ENCODE measurements around the gene MESD.

The MESD gene

DNA sequence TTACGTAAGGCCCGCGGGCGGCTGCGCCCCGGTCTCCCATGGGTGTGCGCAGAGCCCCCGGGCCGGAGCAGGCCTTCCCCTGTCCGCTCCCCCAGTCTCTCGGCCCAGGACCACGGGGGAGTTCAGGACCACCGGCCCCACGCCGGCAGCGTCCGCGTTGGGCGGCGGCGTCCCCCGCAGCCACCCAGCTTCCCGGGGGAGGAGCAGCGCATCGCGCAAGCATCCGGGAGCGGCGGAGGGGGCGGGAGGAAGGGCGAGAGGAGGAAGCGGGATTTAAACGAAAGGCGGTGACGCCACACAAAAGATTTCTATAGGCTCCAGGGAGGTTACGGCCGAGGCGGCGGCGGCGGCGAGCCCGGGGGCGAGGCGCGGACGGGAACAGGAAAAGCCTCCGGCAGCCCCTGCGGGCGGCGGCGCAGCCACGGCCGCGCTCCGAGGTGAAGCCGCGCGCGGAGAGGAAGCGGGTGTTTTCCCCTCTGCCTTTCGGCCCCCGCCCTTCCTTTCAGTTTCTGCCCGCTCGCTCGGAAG lies 11.1 kb upstream of the MESD start, which contains the start of gene TLNRD1:
TLNRD1 (plus strand) TSS at position 300 of the 528 bp plus-strand sequence. CDS start 1,349 bp downstream, outside the sequence.
- peak within 1 kb of the TSS; percentile 80 for H3K4me3 ChIP-seq (ENCODE audit: low read length)
- DNase-seq (ENCODE audit: low read depth): peak; percentile 94
- TF ChIP-seq, protein P1, sequence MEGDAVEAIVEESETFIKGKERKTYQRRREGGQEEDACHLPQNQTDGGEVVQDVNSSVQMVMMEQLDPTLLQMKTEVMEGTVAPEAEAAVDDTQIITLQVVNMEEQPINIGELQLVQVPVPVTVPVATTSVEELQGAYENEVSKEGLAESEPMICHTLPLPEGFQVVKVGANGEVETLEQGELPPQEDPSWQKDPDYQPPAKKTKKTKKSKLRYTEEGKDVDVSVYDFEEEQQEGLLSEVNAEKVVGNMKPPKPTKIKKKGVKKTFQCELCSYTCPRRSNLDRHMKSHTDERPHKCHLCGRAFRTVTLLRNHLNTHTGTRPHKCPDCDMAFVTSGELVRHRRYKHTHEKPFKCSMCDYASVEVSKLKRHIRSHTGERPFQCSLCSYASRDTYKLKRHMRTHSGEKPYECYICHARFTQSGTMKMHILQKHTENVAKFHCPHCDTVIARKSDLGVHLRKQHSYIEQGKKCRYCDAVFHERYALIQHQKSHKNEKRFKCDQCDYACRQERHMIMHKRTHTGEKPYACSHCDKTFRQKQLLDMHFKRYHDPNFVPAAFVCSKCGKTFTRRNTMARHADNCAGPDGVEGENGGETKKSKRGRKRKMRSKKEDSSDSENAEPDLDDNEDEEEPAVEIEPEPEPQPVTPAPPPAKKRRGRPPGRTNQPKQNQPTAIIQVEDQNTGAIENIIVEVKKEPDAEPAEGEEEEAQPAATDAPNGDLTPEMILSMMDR (IDR thresholded peaks at IDR 0.05; ENCODE audit: insufficient read depth, low read depth, low read length, missing control alignments): no peak

DNA sequence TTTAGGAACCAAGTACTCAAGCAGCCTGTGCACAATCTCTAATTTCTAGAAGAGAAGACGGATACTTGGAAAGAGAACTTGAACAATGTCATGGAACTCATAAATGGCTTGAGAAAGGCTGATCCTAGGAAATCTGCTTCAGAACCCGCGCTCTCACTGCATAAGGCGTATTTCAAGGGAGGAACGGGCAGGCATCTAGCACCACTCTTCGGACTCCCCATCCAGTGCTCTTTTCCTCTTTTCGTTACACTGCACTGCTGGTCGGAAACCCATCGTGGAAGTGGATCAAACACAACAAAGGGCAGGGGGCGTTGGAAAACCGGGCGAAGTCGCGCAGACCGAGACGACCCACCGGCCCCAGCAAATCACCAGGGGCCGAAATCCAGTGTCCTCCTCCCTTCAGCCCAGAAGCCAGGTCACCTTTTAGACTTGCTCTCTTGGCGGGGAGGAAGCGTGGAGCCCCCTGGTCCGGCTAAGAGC lies 10.6 kb upstream of the MESD start:
- TF ChIP-seq, protein P1 (IDR thresholded peaks at IDR 0.05; ENCODE audit: insufficient read depth, low read depth, low read length, missing control alignments): no peak
- peak; percentile 32 for DNase-seq (ENCODE audit: low read depth)
- peak overlapping the region; percentile 80 for H3K4me3 ChIP-seq (ENCODE audit: low read length)

DNA sequence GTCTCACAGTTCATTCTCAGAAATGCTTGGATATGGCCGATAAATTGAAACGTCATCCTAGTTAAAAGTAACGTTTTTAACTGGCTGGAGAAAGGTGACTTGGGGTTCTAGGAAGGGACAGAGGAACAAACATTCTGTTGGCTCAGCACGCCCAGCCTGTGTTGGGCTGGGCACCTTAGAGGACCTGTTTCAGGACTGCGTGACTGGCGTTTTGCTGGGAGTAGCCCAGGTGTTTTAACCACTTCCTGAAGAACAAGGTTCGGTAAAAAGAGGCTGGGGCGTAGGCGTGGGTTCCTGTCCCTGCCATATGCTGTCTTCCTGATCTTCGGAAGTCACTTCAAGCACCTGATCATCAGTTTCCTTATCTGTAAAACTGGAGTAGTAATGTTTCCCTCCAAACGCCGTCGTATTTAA lies 10.0 kb upstream of the MESD start:
- TF ChIP-seq, protein P1 (IDR thresholded peaks at IDR 0.05; ENCODE audit: insufficient read depth, low read depth, low read length, missing control alignments): no peak
- peak; percentile 64 for DNase-seq (ENCODE audit: low read depth)
- peak overlapping the region; percentile 80 for H3K4me3 ChIP-seq (ENCODE audit: low read length)

GRCh38 chr15:80998251-80998650 lies 8.6 kb upstream of the MESD start:
- no peak overlapping the region for H3K4me3 ChIP-seq (ENCODE audit: low read length)
- DNase-seq (ENCODE audit: low read depth): no peak
- TF ChIP-seq, protein P1 (IDR thresholded peaks at IDR 0.05; ENCODE audit: insufficient read depth, low read depth, low read length, missing control alignments): no peak

- no peak for DNase-seq (ENCODE audit: low read depth)
- H3K4me3 ChIP-seq (ENCODE audit: low read length): no peak overlapping the region
- TF ChIP-seq, protein P1 (IDR thresholded peaks at IDR 0.05; ENCODE audit: insufficient read depth, low read depth, low read length, missing control alignments): no peak
Measured at GRCh38 chr15:80997692-80998091, 8.1 kb upstream of the MESD start.

DNA sequence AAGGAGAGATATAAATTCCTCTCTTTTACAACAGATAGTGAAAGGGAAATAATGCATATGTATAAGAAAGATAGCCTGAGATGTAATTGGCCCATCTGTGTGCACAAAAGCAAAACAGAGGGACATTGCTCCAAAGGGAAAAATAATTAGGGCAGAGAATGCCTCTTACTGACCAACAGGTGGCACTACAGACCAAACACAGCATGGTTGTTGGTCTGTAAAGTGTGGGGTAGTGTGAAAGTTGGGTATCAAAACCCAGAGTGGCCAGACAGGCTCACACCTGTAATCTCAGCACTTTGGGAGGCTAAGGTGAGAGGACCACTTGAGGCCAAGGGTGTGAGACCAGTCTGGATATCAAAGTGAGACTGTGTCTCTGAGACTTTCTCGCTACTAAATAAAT lies 6.6 kb upstream of the MESD start:
- TF ChIP-seq, protein P1 (IDR thresholded peaks at IDR 0.05; ENCODE audit: insufficient read depth, low read depth, low read length, missing control alignments): peak; percentile 46
- DNase-seq (ENCODE audit: low read depth): peak; percentile 35
- H3K4me3 ChIP-seq (ENCODE audit: low read length): no peak overlapping the region

DNA sequence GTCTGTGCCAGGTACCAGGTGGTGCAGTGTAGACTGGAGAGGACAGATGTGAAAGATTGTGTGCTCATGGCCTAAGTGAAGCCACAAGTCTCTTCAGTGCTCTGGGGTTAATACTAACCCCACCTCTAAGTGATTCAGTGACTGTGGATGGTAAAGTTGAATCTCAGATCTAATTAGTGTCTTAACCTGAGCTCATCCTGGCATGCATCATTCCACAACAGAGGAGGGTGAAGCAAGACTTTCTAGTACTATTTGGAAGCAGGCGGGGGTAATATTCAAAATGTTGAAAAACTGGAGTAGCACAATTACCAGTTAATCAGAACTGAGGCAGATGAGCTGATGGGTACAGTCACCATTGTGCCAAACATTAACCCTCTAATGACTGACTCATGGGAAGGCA lies 2.8 kb upstream of the MESD start:
- TF ChIP-seq, protein P1 (IDR thresholded peaks at IDR 0.05; ENCODE audit: insufficient read depth, low read depth, low read length, missing control alignments): no peak
- DNase-seq (ENCODE audit: low read depth): peak; percentile 85
- H3K4me3 ChIP-seq (ENCODE audit: low read length): no peak overlapping the region
